Measurements from ENCODE around the gene OPN1MW2. TPM values are rescaled to one million over a fixed set of nuclear protein-coding genes. Genes with fewer than 3 reads are reported as not detected.
"Not testable (repeated sequence)": the region's sequence is repeated elsewhere in the genome, so short reads cannot be mapped to it uniquely, and the experiment has no call there.

The OPN1MW2 gene
- total RNA-seq, 4 donors from 2014 or later, result not detected

GRCh38 chrX:154269245-154269644, 49.7 kb downstream of the OPN1MW2 start:
- DNase-seq; H3K36me3 ChIP-seq; H3K4me3 ChIP-seq; in situ Hi-C loops (cut with MboI; ENCODE audit: low pct_ligation_motif_present in 1 of 4, low pct_unique_long_range_greater_than_20kb in 1 of 4, low sequenced_read_pairs in 3 of 4); intact Hi-C loops (cut with DNase I; ENCODE audit: low total_unique reads); H3K4me1 ChIP-seq; H3K27me3 ChIP-seq; H3K9me3 ChIP-seq; H3K27ac ChIP-seq: not testable (repeated sequence)
- no CpG with 5 or more reads among the region's 3 CpGs for WGBS, 2 donors (ENCODE audit: low coverage in 1 of 2)

Other genes starting within 250 kb of the OPN1MW2 start
- gene HCFC1, start 247.9 kb upstream of the OPN1MW2 start, total RNA-seq, result 10 to 100 TPM; 34.0 to 68.5 (median 49.8) TPM
- gene TMEM187, start 247.0 kb upstream of the OPN1MW2 start, total RNA-seq, result 10 to 100 TPM in 1 of 4 donors, 1 to 10 TPM in 3; 1.6 to 11.2 (median 5.5) TPM
- 100 to 1,000 TPM in 2 of 4 donors, 10 to 100 TPM in 2; 64.1 to 155 (median 107) TPM for gene IRAK1, start 199.9 kb upstream of the OPN1MW2 start, total RNA-seq
- gene MECP2, start 122.0 kb upstream of the OPN1MW2 start, total RNA-seq, result 10 to 100 TPM; 22.1 to 53.1 (median 37.8) TPM
- not detected for gene OPN1LW, start 75.5 kb upstream of the OPN1MW2 start, total RNA-seq
- gene OPN1MW, start 37.2 kb upstream of the OPN1MW2 start, total RNA-seq, result not detected
- not detected for gene OPN1MW3, start 37.8 kb downstream of the OPN1MW2 start, total RNA-seq
- gene TEX28, start 75.4 kb downstream of the OPN1MW2 start, total RNA-seq, result not detected
- not detected for gene TKTL1, start 76.0 kb downstream of the OPN1MW2 start, total RNA-seq
- gene FLNA, start 154.9 kb downstream of the OPN1MW2 start, total RNA-seq, result 1,000 to 10,000 TPM in 2 of 4 donors, 100 to 1,000 TPM in 2; 632 to 3,163 (median 1,262) TPM
- gene EMD, start 159.5 kb downstream of the OPN1MW2 start, total RNA-seq, result 10 to 100 TPM; 27.3 to 89.8 (median 55.5) TPM
- 1,000 to 10,000 TPM; 1,352 to 4,861 (median 3,415) TPM for gene RPL10, start 178.6 kb downstream of the OPN1MW2 start, total RNA-seq
- 100 to 1,000 TPM in 1 of 4 donors, 10 to 100 TPM in 3; 15.9 to 156 (median 36.9) TPM for gene DNASE1L1, start 189.5 kb downstream of the OPN1MW2 start, total RNA-seq
- 100 to 1,000 TPM in 2 of 4 donors, 10 to 100 TPM in 2; 46.7 to 495 (median 101) TPM for gene TAFAZZIN, start 191.8 kb downstream of the OPN1MW2 start, total RNA-seq
- gene ATP6AP1, start 208.9 kb downstream of the OPN1MW2 start, total RNA-seq, result 100 to 1,000 TPM in 1 of 4 donors, 10 to 100 TPM in 3; 26.5 to 118 (median 61.7) TPM
- gene GDI1, start 217.4 kb downstream of the OPN1MW2 start, total RNA-seq, result 100 to 1,000 TPM in 3 of 4 donors, 10 to 100 TPM in 1; 86.6 to 173 (median 119) TPM
- gene FAM50A, start 224.4 kb downstream of the OPN1MW2 start, total RNA-seq, result 100 to 1,000 TPM in 1 of 4 donors, 10 to 100 TPM in 3; 39.9 to 130 (median 52.0) TPM
- 100 to 1,000 TPM in 1 of 4 donors, 10 to 100 TPM in 3; 17.3 to 128 (median 52.8) TPM for gene PLXNA3, start 238.5 kb downstream of the OPN1MW2 start, total RNA-seq